Thyroid gland (tissue), 4 donors: ENCODE data around the gene LAMP1.

Experiments
- CTCF ChIP-seq, 6 experiments: fragments of 200-600 bp in 3 of 6; fragments of 450-650 bp in 3 of 6; sonication (generic) in 3 of 6; IDR thresholded peaks; one replicate each; pipeline ENCODE4 v1.5.1; 2016 to 2019; ENCODE audit warnings: antibody characterized with exemption in 6 of 6, mild to moderate bottlenecking in 2 of 6, inconsistent platforms in 1 of 6, moderate library complexity in 1 of 6
- POLR2A ChIP-seq, 2 donors: fragments of 450-650 bp; IDR thresholded peaks; one replicate each; pipeline ENCODE4 v1.6.1; 2017; ENCODE audit warnings: antibody characterized with exemption in 2 of 2, mild to moderate bottlenecking in 2 of 2, moderate library complexity in 1 of 2

DNA sequence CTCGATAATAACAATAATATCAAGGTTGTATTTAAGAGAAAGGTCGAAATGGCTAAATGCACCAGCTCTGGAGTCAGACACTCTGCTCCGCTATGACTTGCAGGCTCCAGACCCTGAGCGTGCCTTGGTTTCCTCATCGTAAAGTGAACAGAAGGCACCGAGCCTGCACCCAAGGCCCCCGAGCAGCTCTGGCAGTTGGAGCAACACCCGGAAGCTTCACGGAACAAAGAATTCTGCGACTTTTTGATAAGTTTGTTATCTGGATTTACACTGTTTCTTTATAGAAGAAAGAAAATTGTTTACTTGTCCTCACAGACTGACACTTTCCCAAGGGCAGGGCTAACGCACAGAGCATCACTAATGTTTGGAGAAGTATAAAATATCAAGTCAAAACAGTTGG lies 62.5 kb downstream of the LAMP1 start:
- TF ChIP-seq POLR2A (IDR thresholded peaks at IDR 0.05) (no peak), CTCF (IDR thresholded peaks at IDR 0.05) (no peak)
